ENCODE results near the gene KLF3. TPM values are rescaled to one million over a fixed set of nuclear protein-coding genes. Genes with fewer than 3 reads are reported as not detected.

Gene KLF3
- total and polyA plus RNA-seq, 9 of the 15 experiments (the other 6 are each of a cell fraction or from before 2014, with no cell fraction given): 9.9 to 47.2 (median 18.1) TPM

DNA sequence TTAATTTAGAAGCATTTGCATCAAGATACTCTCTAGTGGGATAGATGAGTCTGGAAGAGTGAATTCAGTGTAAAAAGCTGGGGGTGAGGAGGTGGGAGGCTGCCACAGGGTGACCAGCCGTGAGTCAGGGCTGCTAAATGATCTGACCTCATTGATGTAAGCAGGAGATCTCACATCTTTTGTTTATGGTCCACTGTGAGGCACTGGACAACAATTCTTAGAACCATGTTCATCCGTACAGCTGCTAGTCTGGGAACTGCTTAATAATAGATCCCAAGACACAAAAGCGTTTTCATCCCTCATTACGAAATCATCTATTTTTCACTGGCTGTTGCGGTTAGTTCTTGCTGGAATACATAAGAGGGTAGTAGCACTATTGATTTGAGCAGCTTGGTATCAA is 14.1 kb downstream of the KLF3 start:
- Histone ChIP-seq H3K4me3 (no peak overlapping the region), H2AFZ (ENCODE audit: low read depth, low read length) (no peak overlapping the region), H3K9ac (ENCODE audit: insufficient read depth in 1 of 2, low read depth in 2 of 2, low read length in 2 of 2) (no peak overlapping the region; a peak in 1 of 4 replicates), H3K36me3 (ENCODE audit: control insufficient read depth, insufficient read depth, low read length) (peaks cover 67% of the 10 kb centered on the region), H3K9me3 (replicated peaks; ENCODE audit: control insufficient read depth, insufficient read depth, low read depth, low read length) (no peaks in the 10 kb centered on the region), H3K4me1 (replicated peaks in 1 of 2; ENCODE audit: control insufficient read depth in 2 of 2, insufficient read depth in 2 of 2, low read length in 2 of 2) (peaks cover 15 to 25% of the 10 kb centered on the region in 2 experiments), H3K9me1 (ENCODE audit: control insufficient read depth, insufficient read depth, low read length) (no peaks in the 10 kb centered on the region), H4K20me1 (replicated peaks; ENCODE audit: control insufficient read depth, insufficient read depth, low read length) (peaks cover 10% of the 10 kb centered on the region; the same call in 1 of the 2 replicates), H3K27me3 (ENCODE audit: control insufficient read depth in 2 of 2, insufficient read depth in 2 of 2, low read length in 2 of 2) (no peaks in the 10 kb centered on the region), H3K27ac (ENCODE audit: extremely low read depth, low read depth, low read length) (no peak overlapping the region), H3K4me2 (ENCODE audit: insufficient read depth, low read length) (no peak overlapping the region), H3K79me2 (ENCODE audit: control insufficient read depth, insufficient read depth, low read length) (peaks cover 96% of the 10 kb centered on the region)
- no peak for TF ChIP-seq CHAMP1 (IDR thresholded peaks at IDR 0.05)
- TF ChIP-seq CEBPB (tag; IDR thresholded peaks at IDR 0.05): peak; percentile 43
- 85% methylated on average over 5 of the region's 5 CpGs for WGBS (ENCODE audit: insufficient coverage, low coverage, missing lambda C conversion rate)
- no TSS peak for BruUV-seq (replicated peaks)
- DNase-seq (ENCODE audit: extremely low read depth in 1 of 4, low spot score in 3 of 4) (no peak), FAIRE-seq (no peak), ATAC-seq (no peak)
- ChIA-PET CTCF (ENCODE audit: low intra/inter-chr PET ratio) (no interaction called here), POLR2A (no interaction called here)
- in situ Hi-C loops (cut with MboI) (loop anchor here (5.0 kb wide), 1 partner anchor 54 kb away; no protein-coding TSS in a partner anchor), intact Hi-C loops (cut with micrococcal nuclease) (loop anchor here (5.0 kb wide), 1 partner anchor 49 kb away; no protein-coding TSS in a partner anchor)

DNA sequence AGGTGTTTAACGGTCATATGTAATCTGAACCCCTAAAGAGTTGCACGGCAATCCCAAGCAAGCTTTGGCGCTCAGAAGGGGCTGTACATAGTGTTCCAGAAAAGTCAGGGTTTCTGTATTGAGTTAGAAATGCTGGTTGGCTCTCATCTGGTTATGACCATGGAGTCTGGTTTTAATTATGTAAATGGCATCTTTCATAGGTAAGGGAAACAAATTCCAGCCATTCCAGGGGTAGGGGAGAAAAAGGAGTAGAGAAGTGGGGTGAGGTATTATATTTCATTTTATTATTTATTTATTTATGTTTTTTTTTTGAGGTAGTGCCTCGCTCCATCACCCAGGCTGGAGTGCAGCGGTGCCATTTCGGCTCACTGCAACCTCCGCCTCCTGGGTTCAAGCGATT is 15.9 kb downstream of the KLF3 start:
- H3K27me3 ChIP-seq (ENCODE audit: control insufficient read depth in 2 of 2, insufficient read depth in 2 of 2, low read length in 2 of 2): no peaks in the 10 kb centered on the region
- POLR2A ChIA-PET: no interaction called here
- peaks cover 2 to 9% of the 10 kb centered on the region in 2 experiments; a peak in 4 of 5 replicates for H3K4me1 ChIP-seq (replicated peaks in 1 of 2; ENCODE audit: control insufficient read depth in 2 of 2, insufficient read depth in 2 of 2, low read length in 2 of 2)
- FAIRE-seq: no peak
- CTCF ChIA-PET (ENCODE audit: low intra/inter-chr PET ratio): interaction anchor here (0.6 kb wide), 1 partner anchor 32 kb away, joined by 3 read pairs; no protein-coding TSS in a partner anchor
- no peak overlapping the region for H3K4me3 ChIP-seq
- H4K20me1 ChIP-seq (replicated peaks; ENCODE audit: control insufficient read depth, insufficient read depth, low read length): peaks cover 14% of the 10 kb centered on the region; the same call in 1 of the 2 replicates
- no TSS peak for BruUV-seq (replicated peaks)
- no peak overlapping the region for H3K27ac ChIP-seq (ENCODE audit: extremely low read depth, low read depth, low read length)
- H3K4me2 ChIP-seq (ENCODE audit: insufficient read depth, low read length): no peak overlapping the region
- ATAC-seq: no peak
- 94% methylated on average over 5 of the region's 8 CpGs for WGBS (ENCODE audit: insufficient coverage, low coverage, missing lambda C conversion rate)
- no peak for DNase-seq (ENCODE audit: extremely low read depth in 1 of 4, low spot score in 3 of 4)
- H3K36me3 ChIP-seq (ENCODE audit: control insufficient read depth, insufficient read depth, low read length): peaks cover 83% of the 10 kb centered on the region
- intact Hi-C loops (cut with micrococcal nuclease): loop anchor here (5.0 kb wide), 1 partner anchor 47 kb away; no protein-coding TSS in a partner anchor
- no peak overlapping the region for H2AFZ ChIP-seq (ENCODE audit: low read depth, low read length)
- peaks cover 96% of the 10 kb centered on the region for H3K79me2 ChIP-seq (ENCODE audit: control insufficient read depth, insufficient read depth, low read length)
- H3K9me1 ChIP-seq (ENCODE audit: control insufficient read depth, insufficient read depth, low read length): peaks cover 4% of the 10 kb centered on the region
- no peaks in the 10 kb centered on the region for H3K9me3 ChIP-seq (replicated peaks; ENCODE audit: control insufficient read depth, insufficient read depth, low read depth, low read length)
- no peak overlapping the region for H3K9ac ChIP-seq (ENCODE audit: insufficient read depth in 1 of 2, low read depth in 2 of 2, low read length in 2 of 2)
- in situ Hi-C loops (cut with MboI): loop anchor here (5.0 kb wide), 1 partner anchor 52 kb away; no protein-coding TSS in a partner anchor
- no peak for TF ChIP-seq ARID2 (IDR thresholded peaks at IDR 0.05)
- no peak for TF ChIP-seq KLF1 (tag; IDR thresholded peaks at IDR 0.05)
- TF ChIP-seq MYC (IDR thresholded peaks at IDR 0.05; ENCODE audit: low read depth, low read length): no peak
- no peak for TF ChIP-seq MYC (CRISPR knock-in tag; IDR thresholded peaks at IDR 0.05; ENCODE audit: borderline replicate concordance, low read depth)
- TF ChIP-seq GATAD2B (IDR thresholded peaks at IDR 0.05; ENCODE audit: borderline replicate concordance): no peak
- TF ChIP-seq NFIC (IDR thresholded peaks at IDR 0.05): no peak
- TF ChIP-seq MYBL2 (IDR thresholded peaks at IDR 0.05; ENCODE audit: low read depth): no peak
- TF ChIP-seq MYBL2 (CRISPR knock-in tag; IDR thresholded peaks at IDR 0.05; ENCODE audit: borderline replicate concordance): no peak
- no peak for TF ChIP-seq ZBTB1 (CRISPR knock-in tag; IDR thresholded peaks at IDR 0.05; ENCODE audit: borderline replicate concordance, low read depth)
- TF ChIP-seq HDAC6 (IDR thresholded peaks at IDR 0.05; ENCODE audit: low read depth, low read length): no peak
- no peak for TF ChIP-seq ZNF79 (CRISPR knock-in tag; IDR thresholded peaks at IDR 0.05; ENCODE audit: low read depth)
- no peak for TF ChIP-seq SMAD3 (CRISPR knock-in tag; conservative IDR thresholded peaks at IDR 0.05)
- TF ChIP-seq PCBP1 (IDR thresholded peaks at IDR 0.05; ENCODE audit: low read depth, low read length, poor library complexity, severe bottlenecking): no peak

All from K562 (cell line).